ENCODE measurements around the gene BDKRB2.

Gene BDKRB2

GRCh38 chr14:96272777-96273473 lies 68.3 kb downstream of the BDKRB2 start:
- no peak for DNase-seq

- no peak for DNase-seq
Observed at GRCh38 chr14:96273629-96274028, 69.0 kb downstream of the BDKRB2 start.

DNA sequence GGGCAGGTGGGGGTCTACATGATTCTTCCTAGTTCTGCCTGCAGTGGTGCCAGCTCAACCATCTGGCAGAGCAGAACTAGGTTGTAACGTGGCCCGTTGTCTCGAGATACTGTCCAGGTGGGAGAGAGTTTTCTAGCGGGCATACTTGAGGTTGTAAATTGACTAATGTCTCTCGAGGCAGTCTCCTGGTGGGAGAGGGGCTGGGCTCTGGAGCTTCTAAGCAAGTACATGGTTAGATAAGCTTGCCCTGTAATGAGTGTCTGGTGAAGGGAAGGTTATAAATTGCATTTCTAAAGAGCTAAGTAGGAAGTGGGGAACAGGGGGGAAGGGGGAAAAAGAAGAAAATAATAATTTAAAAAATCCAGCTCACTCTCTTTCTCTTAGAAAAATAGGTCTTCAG lies 69.5 kb downstream of the BDKRB2 start:
- DNase-seq = no peak

DNA sequence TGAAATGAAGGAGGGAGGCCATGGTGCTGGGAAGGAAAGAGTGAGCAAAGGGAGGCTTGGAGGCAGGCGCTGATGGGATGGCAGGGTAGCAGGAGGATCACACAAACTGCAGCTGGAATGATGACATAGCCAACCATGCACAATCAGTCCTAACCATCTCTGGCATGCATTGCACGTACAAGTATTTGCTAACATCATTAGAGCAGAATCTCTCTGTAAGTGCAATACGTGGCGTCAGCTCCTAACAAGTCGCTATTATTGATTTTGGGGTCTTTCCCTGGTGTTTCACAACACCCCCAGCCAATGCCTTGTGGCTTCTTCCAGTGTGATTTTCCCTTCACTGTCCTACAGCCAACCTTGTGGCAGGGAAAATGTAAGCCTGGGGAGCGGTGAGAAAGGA lies 69.9 kb downstream of the BDKRB2 start:
- no peak for DNase-seq

GRCh38 chr14:96275177-96276112 lies 70.8 kb downstream of the BDKRB2 start:
- peak; percentile 61 to 86 (median 74) for DNase-seq

GRCh38 chr14:96277890-96278289 lies 73.3 kb downstream of the BDKRB2 start:
- DNase-seq = no peak

DNA sequence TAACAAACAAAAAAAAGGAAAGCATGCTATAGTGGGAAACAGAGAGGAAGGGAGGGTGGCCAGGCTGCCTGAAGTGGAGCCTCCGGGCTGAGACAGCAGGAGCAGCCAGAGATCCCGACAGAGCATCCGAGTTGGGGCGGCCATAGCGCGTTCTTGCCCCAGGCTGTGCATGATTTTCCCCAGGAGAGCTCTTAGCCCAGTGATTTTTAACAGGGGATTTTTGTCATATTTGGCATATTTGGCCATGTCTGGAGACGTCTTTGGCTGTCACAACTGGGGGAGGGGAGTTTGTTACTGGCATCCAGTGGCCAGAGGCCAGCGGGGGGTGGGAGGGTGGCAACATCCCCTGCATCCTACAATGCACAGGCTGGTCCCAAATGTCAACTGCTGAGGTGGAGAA lies 74.9 kb downstream of the BDKRB2 start:
- DNase-seq = no peak

DNA sequence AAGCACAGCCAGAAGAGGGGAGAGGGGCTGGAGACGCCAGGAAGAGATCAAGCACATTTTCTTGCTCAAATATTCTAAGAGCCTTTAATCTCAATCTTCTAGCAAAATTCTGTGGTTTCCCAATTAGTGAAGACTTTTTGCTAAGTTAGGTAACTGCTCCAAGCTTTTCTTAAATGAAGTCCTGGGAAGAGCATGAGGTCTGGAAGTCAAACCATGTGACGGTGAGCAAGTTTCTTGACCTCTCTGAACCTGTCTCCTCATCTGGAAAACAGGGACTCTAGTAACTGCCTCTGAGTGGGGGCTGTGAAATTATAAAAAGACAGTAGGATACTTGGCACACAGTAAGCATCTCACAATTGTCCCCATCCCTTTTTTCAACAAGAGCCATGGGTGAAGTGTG lies 75.5 kb downstream of the BDKRB2 start:
- DNase-seq = no peak

DNA sequence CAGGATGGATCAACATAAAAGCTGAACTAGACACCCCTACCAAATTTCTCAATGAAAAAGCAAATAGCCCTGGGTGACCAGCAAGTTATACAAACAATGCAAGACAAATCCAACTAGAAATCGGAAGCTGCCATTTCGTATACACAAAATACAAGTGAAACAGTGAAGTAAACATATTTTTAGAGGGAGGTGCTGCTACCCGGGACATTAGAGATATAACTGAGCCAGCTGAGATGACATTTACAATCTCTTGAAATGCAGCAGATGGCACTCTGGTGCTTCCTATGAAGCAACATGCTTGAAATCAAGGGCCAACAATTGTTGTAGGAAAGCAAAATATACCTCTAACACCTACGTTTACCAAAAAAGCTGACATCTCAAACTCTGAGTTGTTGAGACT lies 76.8 kb downstream of the BDKRB2 start:
- no peak for DNase-seq

DNA sequence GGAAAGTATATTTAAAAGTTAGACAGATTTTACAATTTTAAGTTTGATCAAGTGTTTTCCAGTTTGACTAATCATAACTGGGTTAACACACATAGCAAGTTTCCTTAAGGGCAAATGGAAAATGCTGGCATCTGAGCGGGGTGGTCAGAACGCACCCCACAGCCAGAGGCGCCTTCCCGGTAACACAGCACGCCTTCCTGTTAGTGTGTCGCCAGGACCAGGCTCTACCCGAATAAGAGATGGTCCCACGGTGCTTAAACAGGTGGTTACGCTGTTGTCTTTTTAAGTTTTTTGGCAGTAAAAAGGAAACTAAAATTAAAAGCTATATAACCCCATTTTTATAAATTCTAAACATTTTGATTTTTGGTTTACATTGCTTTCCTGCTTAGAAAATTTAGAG lies 79.4 kb downstream of the BDKRB2 start:
- no peak for DNase-seq

GRCh38 chr14:96284430-96284829 lies 79.8 kb downstream of the BDKRB2 start:
- DNase-seq = no peak

- no peak for DNase-seq
Observed at GRCh38 chr14:96285667-96286066, 81.0 kb downstream of the BDKRB2 start.

GRCh38 chr14:96286251-96286650 lies 81.6 kb downstream of the BDKRB2 start:
- DNase-seq = no peak

DNA sequence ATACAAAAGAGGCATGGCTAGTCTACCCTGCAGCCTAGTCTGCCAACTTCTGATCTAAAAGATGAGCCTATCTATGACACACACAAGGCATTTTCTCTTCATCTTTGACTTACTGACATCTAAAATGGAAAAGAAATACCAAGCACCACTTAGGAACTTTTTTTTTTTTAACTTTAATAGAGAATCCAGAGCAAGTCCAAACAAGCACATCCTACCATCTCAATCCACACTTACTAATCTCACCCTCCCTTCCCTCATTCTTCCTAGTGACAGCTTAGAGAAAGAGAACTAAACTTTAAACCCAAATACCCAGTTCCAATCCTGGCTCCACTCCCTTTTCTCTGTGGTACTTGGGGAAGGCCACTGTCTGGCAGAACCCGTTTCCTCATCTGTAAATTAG lies 83.2 kb downstream of the BDKRB2 start:
- no peak for DNase-seq
